Measurements from ENCODE around the gene URB2.

GRCh38 chr1:229669333-229669732, 43.3 kb downstream of the URB2 start:
- TF ChIP-seq CTCF (conservative IDR thresholded peaks at IDR 0.05; ENCODE audit: low read depth in 2 of 2) = no peak
- TF ChIP-seq, protein P1, sequence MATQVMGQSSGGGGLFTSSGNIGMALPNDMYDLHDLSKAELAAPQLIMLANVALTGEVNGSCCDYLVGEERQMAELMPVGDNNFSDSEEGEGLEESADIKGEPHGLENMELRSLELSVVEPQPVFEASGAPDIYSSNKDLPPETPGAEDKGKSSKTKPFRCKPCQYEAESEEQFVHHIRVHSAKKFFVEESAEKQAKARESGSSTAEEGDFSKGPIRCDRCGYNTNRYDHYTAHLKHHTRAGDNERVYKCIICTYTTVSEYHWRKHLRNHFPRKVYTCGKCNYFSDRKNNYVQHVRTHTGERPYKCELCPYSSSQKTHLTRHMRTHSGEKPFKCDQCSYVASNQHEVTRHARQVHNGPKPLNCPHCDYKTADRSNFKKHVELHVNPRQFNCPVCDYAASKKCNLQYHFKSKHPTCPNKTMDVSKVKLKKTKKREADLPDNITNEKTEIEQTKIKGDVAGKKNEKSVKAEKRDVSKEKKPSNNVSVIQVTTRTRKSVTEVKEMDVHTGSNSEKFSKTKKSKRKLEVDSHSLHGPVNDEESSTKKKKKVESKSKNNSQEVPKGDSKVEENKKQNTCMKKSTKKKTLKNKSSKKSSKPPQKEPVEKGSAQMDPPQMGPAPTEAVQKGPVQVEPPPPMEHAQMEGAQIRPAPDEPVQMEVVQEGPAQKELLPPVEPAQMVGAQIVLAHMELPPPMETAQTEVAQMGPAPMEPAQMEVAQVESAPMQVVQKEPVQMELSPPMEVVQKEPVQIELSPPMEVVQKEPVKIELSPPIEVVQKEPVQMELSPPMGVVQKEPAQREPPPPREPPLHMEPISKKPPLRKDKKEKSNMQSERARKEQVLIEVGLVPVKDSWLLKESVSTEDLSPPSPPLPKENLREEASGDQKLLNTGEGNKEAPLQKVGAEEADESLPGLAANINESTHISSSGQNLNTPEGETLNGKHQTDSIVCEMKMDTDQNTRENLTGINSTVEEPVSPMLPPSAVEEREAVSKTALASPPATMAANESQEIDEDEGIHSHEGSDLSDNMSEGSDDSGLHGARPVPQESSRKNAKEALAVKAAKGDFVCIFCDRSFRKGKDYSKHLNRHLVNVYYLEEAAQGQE (IDR thresholded peaks at IDR 0.05; ENCODE audit: unreplicated experiment) = no peak
- no peak for TF ChIP-seq EZH2phosphoT487 (IDR thresholded peaks at IDR 0.05; ENCODE audit: unreplicated experiment)
- no peak for TF ChIP-seq CREB1 (CRISPR knock-in tag; IDR thresholded peaks at IDR 0.05; ENCODE audit: low read depth)
- no peak for TF ChIP-seq JUNB (IDR thresholded peaks at IDR 0.05; ENCODE audit: unreplicated experiment)
- TF ChIP-seq STAT1 (IDR thresholded peaks at IDR 0.05; ENCODE audit: unreplicated experiment) = no peak
- no peak for TF ChIP-seq POLR2AphosphoS5 (IDR thresholded peaks at IDR 0.05; ENCODE audit: low read depth)
- no peak for TF ChIP-seq EZH2 (IDR thresholded peaks at IDR 0.05; ENCODE audit: low read depth, unreplicated experiment)
- TF ChIP-seq NANOG (IDR thresholded peaks at IDR 0.05; ENCODE audit: borderline replicate concordance) = no peak
- TF ChIP-seq ZNF114 (CRISPR knock-in tag; IDR thresholded peaks at IDR 0.05) = no peak
